Hepatic stellate cell (primary cell): ENCODE measurements around the gene MRPL4.

ENCODE experiments used
- DNase-seq: peaks from one replicate; pipeline ENCODE4 v3.0.0; 2011; ENCODE audit warnings: low spot score

Gene MRPL4

DNA sequence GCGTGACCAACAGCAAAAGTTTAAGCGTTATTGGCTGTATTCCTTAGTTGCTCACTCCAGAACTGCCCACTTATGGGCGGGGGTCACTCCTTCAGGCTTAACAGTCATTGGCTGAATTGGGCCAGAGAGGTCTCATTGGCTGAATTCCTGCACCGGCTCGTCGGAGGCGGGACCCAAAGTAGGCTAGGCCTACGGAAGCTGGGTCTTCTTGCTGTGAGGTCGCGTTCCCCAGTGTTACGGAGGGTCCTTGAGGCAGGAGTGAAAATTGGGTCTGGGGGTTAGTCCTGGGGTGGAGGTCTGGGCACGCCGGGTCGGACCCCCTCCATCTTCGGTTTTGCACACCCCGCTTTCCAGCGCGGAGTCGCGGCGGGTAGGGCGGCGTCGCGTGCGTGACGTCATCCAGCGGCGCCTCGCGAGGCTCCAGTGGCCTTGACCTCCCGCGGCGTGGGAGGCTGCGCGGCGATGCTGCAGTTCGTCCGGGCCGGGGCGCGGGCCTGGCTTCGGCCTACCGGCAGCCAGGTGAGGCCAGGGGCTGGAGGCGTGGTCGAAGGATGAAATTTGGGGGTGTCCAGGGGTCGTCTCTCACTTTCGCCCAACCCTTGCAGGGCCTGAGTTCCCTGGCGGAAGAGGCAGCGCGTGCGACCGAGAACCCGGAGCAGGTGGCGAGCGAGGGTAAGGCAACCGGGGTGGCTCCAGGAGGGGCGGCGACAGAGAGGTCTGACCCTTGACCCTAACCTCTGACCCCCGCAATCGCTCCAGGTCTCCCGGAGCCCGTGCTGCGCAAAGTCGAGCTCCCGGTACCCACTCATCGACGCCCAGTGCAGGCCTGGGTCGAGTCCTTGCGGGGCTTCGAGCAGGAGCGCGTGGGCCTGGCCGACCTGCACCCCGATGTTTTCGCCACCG is at the start of gene MRPL4:
Gene MRPL4, plus strand, starts transcription at position 423 of the 903 bp plus-strand sequence. Its CDS starts 40 bp downstream, at position 463.
- peak; percentile 99 for DNase-seq

DNA sequence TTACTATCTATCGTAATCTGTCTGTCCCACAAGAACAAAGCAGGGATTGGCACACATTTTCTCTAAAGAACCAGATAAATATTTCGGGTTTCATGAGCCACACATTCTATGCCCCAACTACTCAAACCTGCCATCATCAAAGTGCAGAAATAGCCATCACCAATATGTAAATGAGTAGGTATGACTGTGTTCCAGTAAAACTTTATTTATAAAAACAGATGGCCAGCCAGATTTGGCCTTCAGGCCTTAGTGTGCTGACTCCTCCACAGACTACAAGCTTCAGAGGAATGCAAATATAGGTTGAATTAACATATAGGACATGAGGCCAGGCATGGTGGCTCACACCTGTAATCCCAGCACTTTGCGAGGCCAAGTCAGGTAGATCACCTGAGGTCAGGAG is 48.3 kb upstream of the MRPL4 start:
- DNase-seq, result no peak

DNA sequence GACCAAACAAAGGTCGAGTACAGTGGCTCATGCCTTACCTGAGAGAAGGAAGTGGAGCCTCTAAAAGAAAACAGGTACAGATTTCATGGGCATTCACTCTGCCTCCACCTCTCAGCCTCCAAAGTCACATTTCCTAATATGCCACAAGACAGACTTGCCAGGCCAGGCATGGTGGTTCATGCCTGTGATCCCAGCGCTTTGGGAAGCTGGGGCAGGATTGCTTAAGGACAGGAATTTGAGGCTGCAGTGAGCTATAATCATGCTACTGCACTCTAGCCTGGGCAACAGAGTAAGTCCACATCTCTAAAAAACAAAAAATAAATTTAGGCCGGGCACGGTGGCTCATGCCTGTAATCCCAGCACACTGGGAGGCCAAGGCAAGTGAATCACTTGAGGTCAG is 46.4 kb upstream of the MRPL4 start:
- DNase-seq, result no peak

DNA sequence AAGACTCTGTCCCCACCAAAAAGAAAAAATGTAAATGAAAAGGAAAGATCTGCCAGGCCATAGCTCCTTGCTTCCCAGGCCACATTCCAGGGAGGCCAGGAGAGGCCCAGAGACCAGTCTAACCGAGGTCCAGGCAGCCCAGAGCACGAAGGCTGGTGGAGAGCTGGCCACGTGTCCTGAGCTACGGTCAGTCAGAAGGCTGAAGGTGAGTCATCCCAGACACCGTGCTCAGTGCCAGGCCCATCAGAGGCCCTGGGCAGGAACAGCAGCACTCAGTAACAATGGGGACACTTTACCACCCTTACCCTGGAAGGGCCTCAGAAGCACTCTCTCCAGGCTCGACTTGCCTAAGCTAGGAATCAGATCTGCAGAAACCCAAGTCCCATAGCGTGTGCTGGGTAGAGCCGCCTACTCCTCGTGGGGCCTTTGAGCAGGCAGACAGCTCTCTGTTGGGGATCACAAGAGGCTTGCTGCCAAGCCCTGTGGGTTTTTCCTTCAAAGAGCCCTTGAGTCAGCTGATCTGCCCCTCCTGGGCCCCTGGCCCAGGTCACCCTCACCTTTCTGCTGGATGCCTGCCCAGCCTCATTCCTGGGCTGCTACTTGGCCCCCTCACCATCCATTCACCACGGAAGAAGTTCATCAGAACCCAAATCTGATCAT is 45.7 kb upstream of the MRPL4 start:
- DNase-seq, result no peak

DNA sequence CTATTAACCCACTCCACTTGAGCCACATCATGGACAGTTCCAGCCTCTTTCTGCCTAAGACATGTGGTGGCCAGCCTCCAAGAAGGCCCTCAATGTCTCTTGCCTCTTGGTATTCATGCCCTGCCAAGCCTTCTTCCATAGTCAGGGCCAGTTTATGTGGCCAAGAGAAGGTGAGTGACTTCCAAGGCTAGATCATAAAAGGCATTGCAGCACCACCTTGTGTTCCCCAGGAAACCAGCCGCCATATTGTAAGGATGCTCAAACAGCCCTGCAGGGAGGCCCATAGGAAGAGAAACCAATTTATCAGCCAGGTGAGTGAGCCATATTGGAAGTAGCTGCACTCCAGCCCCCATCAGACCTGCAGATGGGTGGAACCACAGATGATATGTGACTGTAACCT is 45.0 kb upstream of the MRPL4 start:
- DNase-seq, result no peak

DNA sequence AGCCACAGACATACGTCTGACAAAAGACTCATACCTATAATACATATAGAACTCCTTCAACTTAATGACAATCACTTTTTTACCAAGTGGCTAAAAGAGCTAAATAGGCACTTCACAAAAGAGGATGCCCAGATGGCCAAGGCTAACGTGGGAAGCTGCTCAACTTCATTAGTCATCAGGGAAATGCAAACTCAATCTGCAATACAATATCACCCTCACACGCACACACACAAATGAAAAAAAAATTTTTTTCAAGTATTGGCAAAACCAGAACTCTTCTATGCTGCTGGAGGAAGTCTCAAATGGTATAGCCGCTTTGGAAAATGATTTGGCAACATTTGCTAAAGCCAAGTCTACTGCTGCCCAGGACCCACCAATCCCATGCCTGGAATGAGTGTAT is 42.7 kb upstream of the MRPL4 start:
- peak; percentile 35 for DNase-seq

DNA sequence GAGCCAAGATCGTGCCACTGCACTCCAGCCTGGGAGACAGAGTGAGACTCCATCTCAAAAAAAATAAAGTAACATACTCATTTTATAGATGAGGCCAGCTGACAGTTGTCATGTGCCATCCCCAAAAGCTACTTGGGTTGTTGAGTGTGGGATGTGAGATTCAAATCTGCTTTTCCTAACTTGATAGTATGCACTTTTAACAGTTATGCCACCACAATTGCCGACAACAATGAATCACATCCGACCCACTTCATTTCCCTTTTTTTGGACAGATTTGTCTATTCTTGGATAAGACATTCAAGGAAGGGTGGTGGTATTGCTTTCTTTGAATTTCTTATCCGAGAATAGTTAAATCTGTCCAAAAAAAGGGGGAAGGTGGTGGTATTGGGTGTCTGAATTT is 41.0 kb upstream of the MRPL4 start:
- DNase-seq, result no peak

DNA sequence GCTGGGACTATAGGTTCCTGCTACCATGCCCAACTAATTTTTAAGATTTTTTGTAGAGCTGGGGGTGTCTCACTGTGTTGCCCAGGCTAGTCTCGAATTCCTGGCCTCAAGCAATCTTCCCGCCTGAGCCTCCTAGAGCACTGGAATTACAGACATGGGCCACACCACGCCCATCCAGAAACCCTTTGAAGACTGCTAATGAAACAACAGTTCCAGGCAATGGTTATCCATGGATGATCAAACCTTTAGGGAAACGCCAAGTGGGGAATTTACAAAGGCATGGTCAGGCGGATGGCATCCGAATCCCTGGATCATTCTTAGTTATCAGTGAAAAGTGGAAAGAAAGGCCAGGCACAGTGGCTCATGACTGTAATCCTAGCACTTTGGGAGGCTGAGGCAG is 40.3 kb upstream of the MRPL4 start:
- no peak for DNase-seq

DNA sequence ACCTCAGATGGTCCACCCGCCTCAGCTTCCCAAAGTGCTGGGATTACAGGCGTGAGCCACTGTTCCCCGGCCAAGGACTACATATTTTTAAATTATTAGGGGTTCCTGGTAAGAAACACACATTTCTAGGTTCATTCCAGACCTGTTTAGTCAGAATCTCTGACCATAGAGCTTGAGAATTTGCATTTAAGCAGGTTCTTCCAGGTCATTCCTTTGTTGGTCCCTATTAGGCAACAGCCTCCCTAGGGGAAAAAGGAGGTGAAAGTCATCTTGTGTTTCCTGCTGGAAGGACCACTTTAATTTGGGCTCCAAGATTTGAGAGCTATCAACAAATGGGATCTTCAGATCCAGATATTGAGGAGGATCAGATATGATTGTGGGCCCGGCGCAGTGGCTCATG is 37.2 kb upstream of the MRPL4 start:
- DNase-seq, result no peak

DNA sequence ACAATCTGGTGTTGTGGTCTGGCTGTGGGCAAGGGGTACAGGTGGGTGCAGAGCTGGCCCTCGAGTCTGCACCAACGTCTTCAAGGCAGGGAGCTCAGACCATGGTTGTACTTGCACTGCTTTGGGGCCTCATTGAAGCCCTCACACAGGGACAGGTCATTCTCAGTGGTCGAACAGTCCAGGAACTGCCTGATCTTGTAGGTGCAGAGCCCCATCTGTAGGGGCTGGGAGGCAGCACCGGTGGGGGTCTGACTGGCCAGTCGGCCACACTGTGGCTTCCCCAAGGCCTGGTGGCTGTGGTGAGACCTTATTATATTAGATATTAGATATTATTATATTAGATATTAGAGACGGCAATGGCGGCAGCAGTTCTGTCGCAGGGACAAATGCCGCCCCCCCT is 34.9 kb upstream of the MRPL4 start:
- no peak for DNase-seq

DNA sequence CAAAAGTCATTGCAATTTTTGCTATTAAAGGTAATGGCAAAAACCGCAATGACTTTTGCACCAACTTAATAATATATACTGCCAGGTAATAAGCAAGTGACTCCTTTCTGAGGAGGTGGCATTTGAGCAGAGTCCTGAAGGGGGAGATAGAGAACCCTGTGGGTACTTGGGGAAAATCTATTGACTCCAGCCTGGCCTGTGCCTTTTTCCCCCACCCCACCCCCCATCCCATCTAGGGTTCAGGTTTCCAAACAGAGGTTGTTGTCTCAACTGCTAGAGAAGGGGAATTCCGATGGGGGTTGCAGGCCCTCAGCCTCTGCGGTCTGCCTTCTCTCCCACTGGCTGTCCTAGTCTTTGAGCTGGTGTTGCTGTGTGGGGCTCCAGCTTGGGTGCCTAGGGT is 32.3 kb upstream of the MRPL4 start:
- no peak for DNase-seq

DNA sequence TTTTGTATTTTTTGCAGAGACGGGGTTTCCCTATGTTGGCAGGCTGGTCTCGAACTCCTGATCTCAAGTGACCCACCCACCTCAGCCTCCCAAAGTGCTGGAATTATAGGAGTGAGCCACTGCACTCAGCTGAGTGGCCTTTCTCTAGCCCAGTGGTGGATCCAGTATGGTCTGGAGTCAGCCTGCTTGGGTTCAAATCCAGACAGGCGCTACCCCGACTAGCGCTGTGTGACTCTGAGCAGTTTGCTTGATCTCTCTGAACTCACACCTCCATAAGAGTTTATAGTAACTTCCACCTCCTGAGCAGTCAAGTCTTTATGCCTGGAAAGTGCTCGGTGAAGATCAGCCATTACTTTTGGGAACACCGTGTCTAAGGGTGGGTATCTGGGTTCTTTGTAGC is 31.3 kb upstream of the MRPL4 start:
- no peak for DNase-seq

DNA sequence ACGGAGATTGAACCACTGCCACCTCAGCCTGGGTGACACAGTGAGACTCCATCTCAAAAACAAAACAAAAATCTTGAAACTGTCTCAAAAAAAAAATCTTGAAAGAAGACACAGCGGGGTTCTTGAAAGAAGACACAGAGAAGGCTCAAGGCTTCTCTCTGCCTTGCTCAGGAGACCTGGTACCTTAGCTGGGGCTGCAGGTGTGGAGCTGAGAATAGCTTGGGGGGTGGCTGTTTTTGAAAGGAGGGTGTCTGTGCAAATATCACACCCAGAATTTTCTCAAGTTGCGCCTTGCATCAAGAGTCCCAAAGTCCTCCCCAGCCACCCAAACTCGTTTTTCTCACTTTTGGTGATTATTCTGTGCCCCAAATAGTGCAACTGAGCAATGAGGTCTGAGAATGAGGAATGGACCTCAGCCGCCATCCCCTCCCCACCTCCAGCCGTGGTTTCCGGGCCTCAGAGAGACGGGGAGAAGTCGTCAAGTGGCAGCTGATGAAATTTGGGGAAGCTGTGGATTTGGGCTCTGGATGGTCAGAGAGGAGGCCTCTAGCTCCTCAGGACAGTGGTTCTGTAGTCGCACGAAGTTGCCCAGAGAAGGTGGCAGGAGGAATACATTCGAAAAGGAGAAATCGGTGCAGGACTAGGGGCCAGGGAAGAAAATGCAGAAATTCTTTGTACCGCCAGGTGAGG is 29.7 kb upstream of the MRPL4 start:
- DNase-seq, result no peak

DNA sequence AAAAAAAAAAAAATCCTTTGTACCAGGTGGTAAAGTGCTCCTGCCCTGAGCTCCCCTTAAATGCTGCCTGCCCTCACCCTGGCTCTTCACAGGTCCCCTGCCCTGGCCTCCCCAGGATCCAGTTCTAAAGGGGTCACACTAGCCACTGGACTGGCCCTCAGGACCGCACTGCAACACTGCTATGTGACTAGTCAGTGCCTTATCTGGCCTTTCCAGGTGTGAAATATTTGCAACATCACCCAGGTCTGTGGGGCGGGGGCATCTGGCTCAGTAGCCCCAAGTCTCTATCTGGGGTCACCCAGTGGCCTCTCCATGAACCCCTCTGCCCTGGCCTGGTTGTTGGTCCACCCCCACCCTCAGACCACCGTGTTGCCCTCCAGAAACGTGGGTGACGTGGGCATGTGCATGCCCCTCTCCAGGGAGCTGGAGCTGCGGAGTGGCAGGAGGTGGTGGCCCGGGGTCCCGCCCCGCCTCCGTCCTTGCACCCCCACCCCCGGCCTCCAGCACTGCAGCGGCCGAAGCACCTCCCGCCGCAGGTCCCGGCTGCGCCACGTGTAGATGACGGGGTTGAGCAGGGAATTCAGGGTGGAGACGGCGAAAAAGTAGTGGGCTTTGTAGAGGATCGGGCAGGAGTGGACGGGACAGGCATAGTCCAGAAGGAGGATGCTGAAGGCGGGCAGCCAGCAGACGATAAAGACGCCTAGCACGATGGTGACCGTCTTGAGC is 28.4 kb upstream of the MRPL4 start:
- DNase-seq, result no peak

DNA sequence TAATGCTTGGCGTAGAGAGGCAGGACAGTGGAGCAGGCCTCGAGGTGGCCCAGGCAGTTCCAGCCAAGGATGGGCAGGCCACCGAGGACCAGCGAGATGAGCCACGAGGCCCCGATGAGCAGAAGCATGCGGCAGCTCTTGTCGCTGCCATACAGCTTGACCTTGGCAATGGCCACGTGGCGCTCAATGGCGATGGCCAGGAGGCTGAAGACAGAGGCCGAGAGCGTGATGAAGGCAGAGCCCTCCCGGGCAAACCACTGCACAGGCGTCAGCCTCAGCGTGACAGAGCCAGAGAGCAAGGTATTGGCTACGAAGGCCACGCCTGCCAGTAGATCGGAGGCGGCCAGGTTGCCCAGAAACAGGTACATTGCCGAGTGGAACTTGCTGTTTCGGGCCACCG is 27.7 kb upstream of the MRPL4 start:
- DNase-seq, result no peak

DNA sequence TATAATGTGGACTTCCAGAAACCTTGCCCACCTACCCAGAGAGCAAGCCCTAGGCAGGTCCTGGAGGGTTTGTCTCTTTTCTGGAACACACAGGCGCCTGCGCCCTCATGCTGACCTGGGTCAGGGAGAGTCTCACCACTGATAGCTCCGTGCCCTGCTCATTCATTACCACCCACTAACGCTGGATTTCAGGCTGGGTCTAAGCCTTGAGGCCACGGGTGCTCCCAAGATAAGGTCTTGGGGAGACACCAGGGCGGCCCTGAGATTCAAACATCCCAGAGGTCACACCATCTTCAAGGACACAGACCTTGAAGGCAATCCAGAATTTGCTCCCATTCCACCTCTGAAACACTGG is 26.0 kb upstream of the MRPL4 start:
- no peak for DNase-seq

DNA sequence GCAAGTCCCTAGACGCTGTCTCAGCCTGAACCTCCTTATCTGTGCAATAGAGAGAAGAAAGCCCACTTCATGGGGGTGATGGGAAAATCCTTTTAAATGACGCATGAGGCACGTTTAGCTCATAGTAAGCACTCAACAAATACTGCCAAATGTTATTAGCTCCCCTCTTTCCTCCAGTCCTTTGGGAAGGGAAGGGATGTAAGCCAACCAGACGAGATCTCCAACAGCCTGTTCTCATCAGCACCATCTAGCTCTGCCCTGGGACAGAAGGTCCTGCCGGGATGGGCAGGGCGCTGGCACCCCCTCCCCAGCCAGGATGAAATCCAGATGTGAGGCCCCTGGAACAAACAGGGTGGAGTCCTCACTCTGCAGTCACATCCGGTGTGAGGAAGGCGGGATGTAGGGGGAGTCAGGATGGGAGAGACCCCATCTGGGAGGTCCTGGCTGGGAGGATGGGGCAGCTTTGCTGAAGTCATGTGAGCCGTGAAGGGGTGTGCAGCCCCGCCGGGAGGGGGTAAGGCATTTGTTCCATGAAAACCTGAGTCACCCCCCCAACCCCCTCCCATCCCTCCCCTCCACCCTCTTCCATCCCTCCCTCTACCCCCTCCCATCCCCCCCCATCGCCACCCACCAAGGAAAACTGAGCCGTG is 25.5 kb upstream of the MRPL4 start:
- DNase-seq, result peak; percentile 42

DNA sequence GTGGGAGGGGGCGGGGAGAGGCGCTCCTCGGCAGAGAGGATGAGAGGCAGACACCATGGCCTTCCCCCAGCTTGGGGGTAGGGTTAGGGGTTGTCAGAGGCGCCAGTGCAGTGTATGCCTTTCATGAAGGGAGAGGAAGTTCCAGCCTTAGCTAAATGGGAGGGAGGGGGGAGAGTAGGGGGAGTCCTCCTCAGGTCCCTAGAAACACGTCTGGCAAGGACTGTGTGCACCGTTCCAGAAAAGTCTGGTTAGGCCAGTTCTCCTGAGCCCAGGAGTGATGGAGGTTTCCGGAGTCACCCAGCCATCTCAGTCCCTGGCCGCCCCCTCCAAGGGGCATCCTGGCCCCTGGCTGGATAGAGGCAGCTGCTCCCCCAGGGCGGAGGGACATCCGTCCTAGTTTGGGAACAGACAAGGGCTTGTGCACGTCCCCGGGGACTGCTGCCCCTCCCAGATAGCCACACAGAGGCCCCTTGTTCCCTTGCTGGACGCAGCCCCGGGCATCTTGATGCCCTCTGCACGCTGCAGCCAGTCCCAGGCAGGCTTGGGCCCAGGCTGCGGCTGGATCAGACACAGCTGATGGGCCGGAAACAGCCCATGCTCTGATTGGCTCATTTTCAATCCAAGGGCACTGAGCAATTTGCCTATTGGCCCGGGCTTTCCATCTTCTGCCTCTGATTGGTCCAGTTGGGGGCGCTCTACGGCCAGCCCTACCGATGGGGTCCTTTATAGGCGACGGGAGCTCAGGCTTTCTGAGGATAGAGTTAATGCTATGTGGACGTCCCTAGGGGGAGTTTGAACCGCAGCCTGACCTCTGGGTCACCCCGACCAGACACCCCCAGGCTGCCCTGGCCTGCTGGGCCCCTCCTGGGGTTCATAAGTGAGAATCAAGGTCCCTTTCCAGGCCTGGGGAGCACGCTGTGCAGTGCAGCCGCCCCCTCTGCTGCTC is 24.7 kb upstream of the MRPL4 start:
- DNase-seq, result peak; percentile 42

DNA sequence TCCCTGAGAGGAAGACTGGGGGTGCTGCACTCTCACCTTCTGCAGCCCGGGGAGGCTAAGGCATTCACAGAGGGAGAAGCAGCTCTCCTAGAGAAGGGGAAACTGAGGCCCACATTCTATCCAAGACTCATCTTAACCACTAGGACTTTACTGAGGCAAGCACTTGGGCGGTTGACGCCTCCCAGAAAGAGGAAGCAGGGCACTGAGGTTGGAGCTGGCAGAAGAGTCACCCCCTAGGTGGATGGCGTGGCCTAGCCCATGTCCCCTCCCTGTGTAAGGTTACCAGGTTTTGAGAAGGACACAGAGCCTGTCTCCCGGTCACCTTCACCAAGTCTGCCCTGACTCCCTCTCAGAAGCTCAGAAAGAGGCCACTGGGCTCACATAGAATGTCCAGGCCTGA is 23.6 kb upstream of the MRPL4 start:
- no peak for DNase-seq

DNA sequence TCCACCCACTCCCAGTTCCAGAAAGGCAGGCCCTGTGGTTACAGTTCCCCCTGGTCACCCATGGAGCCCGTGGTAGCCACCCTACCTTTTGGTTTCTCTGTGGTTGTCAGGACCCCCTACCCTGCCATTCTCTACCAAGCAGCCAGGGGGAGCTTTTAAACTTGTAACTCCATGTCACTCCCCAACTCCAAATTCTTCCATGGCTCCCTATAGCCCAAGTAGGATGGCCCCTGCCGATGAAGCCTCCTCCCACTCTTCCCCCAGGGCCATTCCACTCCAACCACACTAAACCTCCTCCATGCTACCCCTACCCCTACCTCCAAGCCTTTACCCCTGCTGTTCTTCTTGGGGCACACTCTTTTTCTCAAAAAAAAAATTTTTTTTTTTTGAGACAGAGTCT is 23.1 kb upstream of the MRPL4 start:
- DNase-seq, result peak; percentile 65
